ENCODE data around the gene PAX7. TPM values are rescaled to one million over a fixed set of nuclear protein-coding genes. Genes with fewer than 3 reads are reported as not detected.

Gene PAX7
- polyA plus RNA-seq, 1 of the 3 experiments (the other 2 are of a cell fraction) = not detected

DNA sequence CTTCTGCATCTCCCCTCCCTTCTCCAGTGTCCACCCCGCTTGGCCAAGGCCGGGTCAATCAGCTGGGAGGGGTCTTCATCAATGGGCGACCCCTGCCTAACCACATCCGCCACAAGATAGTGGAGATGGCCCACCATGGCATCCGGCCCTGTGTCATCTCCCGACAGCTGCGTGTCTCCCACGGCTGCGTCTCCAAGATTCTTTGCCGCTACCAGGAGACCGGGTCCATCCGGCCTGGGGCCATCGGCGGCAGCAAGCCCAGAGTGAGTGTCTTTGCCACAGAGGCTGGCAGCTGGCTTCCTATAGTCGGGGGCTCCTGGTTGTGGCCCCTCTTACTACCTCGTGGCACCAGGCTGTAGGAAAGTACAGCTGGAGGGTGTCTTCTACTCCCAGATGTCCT lies 3.6 kb downstream of the PAX7 start (continued):
- TF ChIP-seq, protein P1, sequence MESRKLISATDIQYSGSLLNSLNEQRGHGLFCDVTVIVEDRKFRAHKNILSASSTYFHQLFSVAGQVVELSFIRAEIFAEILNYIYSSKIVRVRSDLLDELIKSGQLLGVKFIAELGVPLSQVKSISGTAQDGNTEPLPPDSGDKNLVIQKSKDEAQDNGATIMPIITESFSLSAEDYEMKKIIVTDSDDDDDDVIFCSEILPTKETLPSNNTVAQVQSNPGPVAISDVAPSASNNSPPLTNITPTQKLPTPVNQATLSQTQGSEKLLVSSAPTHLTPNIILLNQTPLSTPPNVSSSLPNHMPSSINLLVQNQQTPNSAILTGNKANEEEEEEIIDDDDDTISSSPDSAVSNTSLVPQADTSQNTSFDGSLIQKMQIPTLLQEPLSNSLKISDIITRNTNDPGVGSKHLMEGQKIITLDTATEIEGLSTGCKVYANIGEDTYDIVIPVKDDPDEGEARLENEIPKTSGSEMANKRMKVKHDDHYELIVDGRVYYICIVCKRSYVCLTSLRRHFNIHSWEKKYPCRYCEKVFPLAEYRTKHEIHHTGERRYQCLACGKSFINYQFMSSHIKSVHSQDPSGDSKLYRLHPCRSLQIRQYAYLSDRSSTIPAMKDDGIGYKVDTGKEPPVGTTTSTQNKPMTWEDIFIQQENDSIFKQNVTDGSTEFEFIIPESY (IDR thresholded peaks at IDR 0.05; ENCODE audit: borderline replicate concordance, low read depth) = no peak
- TF ChIP-seq, protein P2, sequence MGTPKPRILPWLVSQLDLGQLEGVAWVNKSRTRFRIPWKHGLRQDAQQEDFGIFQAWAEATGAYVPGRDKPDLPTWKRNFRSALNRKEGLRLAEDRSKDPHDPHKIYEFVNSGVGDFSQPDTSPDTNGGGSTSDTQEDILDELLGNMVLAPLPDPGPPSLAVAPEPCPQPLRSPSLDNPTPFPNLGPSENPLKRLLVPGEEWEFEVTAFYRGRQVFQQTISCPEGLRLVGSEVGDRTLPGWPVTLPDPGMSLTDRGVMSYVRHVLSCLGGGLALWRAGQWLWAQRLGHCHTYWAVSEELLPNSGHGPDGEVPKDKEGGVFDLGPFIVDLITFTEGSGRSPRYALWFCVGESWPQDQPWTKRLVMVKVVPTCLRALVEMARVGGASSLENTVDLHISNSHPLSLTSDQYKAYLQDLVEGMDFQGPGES (IDR thresholded peaks at IDR 0.05; ENCODE audit: low read depth, low read length) = no peak
- TF ChIP-seq, protein P3, sequence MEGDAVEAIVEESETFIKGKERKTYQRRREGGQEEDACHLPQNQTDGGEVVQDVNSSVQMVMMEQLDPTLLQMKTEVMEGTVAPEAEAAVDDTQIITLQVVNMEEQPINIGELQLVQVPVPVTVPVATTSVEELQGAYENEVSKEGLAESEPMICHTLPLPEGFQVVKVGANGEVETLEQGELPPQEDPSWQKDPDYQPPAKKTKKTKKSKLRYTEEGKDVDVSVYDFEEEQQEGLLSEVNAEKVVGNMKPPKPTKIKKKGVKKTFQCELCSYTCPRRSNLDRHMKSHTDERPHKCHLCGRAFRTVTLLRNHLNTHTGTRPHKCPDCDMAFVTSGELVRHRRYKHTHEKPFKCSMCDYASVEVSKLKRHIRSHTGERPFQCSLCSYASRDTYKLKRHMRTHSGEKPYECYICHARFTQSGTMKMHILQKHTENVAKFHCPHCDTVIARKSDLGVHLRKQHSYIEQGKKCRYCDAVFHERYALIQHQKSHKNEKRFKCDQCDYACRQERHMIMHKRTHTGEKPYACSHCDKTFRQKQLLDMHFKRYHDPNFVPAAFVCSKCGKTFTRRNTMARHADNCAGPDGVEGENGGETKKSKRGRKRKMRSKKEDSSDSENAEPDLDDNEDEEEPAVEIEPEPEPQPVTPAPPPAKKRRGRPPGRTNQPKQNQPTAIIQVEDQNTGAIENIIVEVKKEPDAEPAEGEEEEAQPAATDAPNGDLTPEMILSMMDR (IDR thresholded peaks at IDR 0.05) = no peak

DNA sequence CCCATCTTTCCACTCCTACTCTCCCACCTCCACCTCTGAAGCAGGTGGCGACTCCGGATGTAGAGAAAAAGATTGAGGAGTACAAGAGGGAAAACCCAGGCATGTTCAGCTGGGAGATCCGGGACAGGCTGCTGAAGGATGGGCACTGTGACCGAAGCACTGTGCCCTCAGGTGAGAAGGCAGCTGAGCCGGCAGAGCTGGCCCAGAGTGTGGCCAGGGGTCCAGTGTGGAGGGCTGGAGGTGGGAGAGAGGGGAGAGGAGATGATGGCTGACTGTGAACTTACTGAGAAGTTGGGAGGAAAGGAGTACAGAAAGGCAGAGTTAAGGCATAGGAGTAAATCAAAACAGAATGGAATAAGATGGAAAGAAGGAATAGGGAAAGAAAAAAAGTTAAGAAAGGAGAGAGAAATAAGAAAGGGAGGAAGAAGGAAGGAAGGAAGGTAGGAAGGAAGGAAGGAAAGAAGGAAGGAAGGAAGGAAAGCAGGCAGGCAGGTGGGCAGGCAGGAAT lies 4.5 kb downstream of the PAX7 start:
- ChIA-PET CTCF (interaction anchor here (0.9 to 5.1 kb wide), 5 partner anchors 10 to 240 kb away, joined by 3 to 23 read pairs (median 3); no protein-coding TSS in a partner anchor), POLR2A (no interaction called here)
- no peaks in the 10 kb centered on the region for H3K9me3 ChIP-seq
- H3K4me3 ChIP-seq (ENCODE audit: low read depth in 2 of 2, low read length in 1 of 2) = no peak overlapping the region
- no peak overlapping the region for H3K27ac ChIP-seq (ENCODE audit: low read depth in 2 of 2, low read length in 1 of 2)
- H4K20me1 ChIP-seq (ENCODE audit: insufficient read depth) = no peaks in the 10 kb centered on the region
- no peaks in the 10 kb centered on the region for H3K36me3 ChIP-seq (replicated peaks in 1 of 2; ENCODE audit: control insufficient read depth in 1 of 2, insufficient read depth in 2 of 2, low read length in 1 of 2)
- no peaks in the 10 kb centered on the region for H3K79me2 ChIP-seq (ENCODE audit: insufficient read depth)
- no peaks in the 10 kb centered on the region for H3F3A ChIP-seq (replicated peaks; ENCODE audit: insufficient read depth)
- H3K9ac ChIP-seq = no peak overlapping the region
- no peak for DNase-seq
- H2AFZ ChIP-seq (ENCODE audit: low read depth) = no peak overlapping the region
- H3K9me2 ChIP-seq = no peaks in the 10 kb centered on the region
- H3K4me1 ChIP-seq (ENCODE audit: control insufficient read depth in 1 of 2, insufficient read depth in 2 of 2, low read depth in 1 of 2, low read length in 1 of 2) = no peaks in the 10 kb centered on the region
- H3K4me2 ChIP-seq = no peak overlapping the region
- 12% methylated on average over 5 of the region's 5 CpGs for WGBS (ENCODE audit: low lambda C conversion rate)
- H3K27me3 ChIP-seq (ENCODE audit: insufficient read depth) = peaks cover 98% of the 10 kb centered on the region
- no peak for TF ChIP-seq EZH2phosphoT487 (IDR thresholded peaks at IDR 0.05; ENCODE audit: borderline replicate concordance, low read depth)
- TF ChIP-seq ELF1 (IDR thresholded peaks at IDR 0.05) = no peak
- TF ChIP-seq RAD21 (IDR thresholded peaks at IDR 0.05; ENCODE audit: low read length) = no peak
- no peak for TF ChIP-seq YY1 (IDR thresholded peaks at IDR 0.05; ENCODE audit: low read depth)
- TF ChIP-seq MXI1 (IDR thresholded peaks at IDR 0.05; ENCODE audit: low read depth, low read length) = no peak
- TF ChIP-seq JUND (IDR thresholded peaks at IDR 0.05) = no peak
- no peak for TF ChIP-seq FOSL2 (IDR thresholded peaks at IDR 0.05; ENCODE audit: borderline replicate concordance, low read depth)
- no peak for TF ChIP-seq FOXM1 (IDR thresholded peaks at IDR 0.05; ENCODE audit: low read depth)
- no peak for TF ChIP-seq GABPA (IDR thresholded peaks at IDR 0.05; ENCODE audit: low read depth)
- TF ChIP-seq, protein P2 (IDR thresholded peaks at IDR 0.05; ENCODE audit: low read depth, low read length) = no peak
- no peak for TF ChIP-seq TCF12 (IDR thresholded peaks at IDR 0.05)
- no peak for TF ChIP-seq EP300 (IDR thresholded peaks at IDR 0.05; ENCODE audit: borderline replicate concordance in 1 of 2, low read depth in 1 of 2, low read length in 1 of 2)
- TF ChIP-seq, protein P1 (IDR thresholded peaks at IDR 0.05; ENCODE audit: borderline replicate concordance, low read depth) = no peak
- no peak for TF ChIP-seq FOXJ3 (CRISPR knock-in tag; IDR thresholded peaks at IDR 0.05)
- TF ChIP-seq NRF1 (IDR thresholded peaks at IDR 0.05; ENCODE audit: low read depth, low read length) = no peak
- no peak for TF ChIP-seq GATA2 (CRISPR knock-in tag; IDR thresholded peaks at IDR 0.05)
- TF ChIP-seq, protein P4, sequence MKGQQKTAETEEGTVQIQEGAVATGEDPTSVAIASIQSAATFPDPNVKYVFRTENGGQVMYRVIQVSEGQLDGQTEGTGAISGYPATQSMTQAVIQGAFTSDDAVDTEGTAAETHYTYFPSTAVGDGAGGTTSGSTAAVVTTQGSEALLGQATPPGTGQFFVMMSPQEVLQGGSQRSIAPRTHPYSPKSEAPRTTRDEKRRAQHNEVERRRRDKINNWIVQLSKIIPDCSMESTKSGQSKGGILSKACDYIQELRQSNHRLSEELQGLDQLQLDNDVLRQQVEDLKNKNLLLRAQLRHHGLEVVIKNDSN (IDR thresholded peaks at IDR 0.05; ENCODE audit: borderline replicate concordance, low read depth) = no peak
- TF ChIP-seq, protein P5, sequence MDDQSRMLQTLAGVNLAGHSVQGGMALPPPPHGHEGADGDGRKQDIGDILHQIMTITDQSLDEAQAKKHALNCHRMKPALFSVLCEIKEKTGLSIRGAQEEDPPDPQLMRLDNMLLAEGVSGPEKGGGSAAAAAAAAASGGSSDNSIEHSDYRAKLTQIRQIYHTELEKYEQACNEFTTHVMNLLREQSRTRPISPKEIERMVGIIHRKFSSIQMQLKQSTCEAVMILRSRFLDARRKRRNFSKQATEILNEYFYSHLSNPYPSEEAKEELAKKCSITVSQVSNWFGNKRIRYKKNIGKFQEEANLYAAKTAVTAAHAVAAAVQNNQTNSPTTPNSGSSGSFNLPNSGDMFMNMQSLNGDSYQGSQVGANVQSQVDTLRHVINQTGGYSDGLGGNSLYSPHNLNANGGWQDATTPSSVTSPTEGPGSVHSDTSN (IDR thresholded peaks at IDR 0.05) = no peak
- no peak for TF ChIP-seq RCOR1 (IDR thresholded peaks at IDR 0.05; ENCODE audit: low read length)

All from SK-N-SH (cell line).